Medulla oblongata (tissue), 1 donor: Measurements from ENCODE around the gene VMO1.
A peak's percentile ranks its signal among the peaks of the same experiment; 100 is the strongest.

Experiments
- DNase-seq: peaks from one replicate; pipeline ENCODE4 v3.0.0-alpha.2; 2015; ENCODE audit errors: extremely low spot score

Gene VMO1

DNA sequence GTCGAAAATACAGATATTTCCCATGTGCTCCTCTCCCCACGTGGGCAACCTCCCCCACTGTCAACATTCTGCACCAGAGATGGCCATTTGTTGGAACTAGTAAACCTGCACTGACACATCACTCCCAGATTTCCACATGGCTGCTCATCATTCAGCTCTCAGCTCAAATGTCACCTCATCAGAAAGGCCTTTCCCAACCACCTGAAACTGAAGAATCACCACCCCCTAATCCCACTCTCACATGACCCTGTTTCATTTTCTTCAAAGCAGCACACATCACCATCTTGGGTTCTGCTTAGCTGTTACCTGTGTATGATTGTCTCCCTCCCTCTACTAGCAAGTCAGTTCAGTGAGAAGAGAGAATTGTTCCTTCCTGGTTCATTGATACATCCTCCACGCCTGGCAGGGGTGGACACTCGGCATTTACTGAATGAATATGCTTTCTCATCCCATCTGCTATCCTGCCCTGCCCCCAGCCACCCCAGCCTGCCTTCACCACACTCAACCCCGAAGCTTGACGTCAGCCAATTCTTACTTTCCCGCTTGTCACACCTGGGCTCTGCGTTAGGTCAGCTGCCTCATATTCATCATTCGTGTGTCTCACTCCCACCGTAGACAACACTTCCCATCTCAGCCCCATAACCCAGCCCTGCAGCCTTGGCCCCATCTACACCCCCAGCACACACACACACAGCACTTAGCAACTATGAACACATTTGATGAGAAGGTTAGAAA is 14.5 kb upstream of the VMO1 start:
- DNase-seq = no peak

- DNase-seq = no peak
Observed at GRCh38 chr17:4796552-4796920, 10.4 kb upstream of the VMO1 start.

- no peak for DNase-seq
Observed at GRCh38 chr17:4795168-4795567, 9.0 kb upstream of the VMO1 start.

DNA sequence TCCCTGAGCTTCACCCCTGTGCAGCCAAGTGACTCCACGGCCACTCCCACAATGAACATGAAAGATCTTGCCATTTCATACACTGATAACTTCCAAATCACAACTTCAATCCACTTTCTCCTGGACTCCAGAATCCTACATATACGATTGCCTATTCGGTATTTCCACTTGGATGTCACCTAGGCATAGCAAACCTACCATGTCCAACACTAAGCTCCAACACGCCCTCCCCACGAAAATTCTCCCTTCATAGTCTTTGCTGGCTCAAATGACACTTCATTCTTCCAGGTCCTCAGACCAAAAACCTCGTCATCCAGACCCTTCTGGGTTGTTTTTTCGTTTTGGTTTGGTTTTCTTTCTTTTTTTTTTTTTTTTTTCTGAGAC is 4.5 kb upstream of the VMO1 start:
- DNase-seq = peak; percentile 13

GRCh38 chr17:4789951-4790704 is 4.0 kb upstream of the VMO1 start:
- DNase-seq = peak; percentile 90

- DNase-seq = no peak
Observed at GRCh38 chr17:4789701-4789950, 3.5 kb upstream of the VMO1 start.

GRCh38 chr17:4788807-4789700 is 2.9 kb upstream of the VMO1 start, which contains the start of gene GLTPD2:
Gene GLTPD2 (plus strand): TSS chr17:4788964. CDS start chr17:4789012, 48 bp downstream.
- DNase-seq = no peak

DNA sequence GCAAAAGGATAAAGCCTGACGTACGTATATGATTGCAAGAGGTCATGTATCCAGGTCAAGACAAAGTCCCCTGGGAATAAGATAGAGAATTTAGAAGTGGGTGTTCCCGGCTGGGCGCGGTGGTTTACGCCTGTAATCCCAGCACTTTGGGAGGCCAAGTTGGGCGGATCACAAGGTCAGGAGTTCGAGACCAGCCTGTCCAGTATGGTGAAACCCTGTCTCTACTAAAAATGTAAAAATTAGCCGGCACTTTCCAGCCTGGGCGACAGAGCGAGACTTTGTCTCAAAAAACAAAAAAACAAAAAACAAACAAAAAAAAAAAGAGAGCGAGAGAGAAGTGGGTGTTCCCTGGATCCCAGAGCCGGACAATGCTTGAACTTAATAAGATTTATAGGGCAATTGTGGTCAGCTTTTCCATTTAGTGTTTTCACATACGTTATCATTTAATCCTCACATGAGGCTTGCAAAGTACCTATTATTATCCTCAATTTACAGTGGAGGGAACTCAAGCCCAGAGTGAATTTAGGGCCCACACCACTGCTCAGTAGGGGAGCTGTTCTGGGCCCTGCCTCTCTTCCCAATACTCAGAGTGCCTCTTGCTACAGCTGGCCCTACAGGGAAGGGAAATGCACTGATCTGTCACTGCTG is 2.1 kb upstream of the VMO1 start:
- DNase-seq = no peak

DNA sequence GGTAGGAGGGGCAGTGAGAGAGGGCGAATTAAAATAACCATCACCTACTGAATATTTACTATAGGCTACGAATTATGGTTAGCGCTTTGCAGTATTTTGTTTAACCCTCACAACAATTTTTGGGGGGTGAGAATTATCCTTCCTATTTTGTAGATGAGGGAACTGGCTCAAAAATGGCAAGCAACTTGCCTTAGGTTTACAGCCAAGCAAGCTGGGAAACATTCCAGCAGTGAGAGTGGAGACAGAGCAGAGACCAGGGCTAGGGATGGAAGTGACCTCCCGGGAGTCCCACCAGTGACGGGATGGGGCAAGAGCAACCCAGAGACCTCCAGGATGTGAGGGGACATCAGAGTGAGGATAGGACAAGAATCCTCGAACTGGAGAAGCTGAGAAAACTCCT is 352 bp upstream of the VMO1 start:
- peak; percentile 43 for DNase-seq

DNA sequence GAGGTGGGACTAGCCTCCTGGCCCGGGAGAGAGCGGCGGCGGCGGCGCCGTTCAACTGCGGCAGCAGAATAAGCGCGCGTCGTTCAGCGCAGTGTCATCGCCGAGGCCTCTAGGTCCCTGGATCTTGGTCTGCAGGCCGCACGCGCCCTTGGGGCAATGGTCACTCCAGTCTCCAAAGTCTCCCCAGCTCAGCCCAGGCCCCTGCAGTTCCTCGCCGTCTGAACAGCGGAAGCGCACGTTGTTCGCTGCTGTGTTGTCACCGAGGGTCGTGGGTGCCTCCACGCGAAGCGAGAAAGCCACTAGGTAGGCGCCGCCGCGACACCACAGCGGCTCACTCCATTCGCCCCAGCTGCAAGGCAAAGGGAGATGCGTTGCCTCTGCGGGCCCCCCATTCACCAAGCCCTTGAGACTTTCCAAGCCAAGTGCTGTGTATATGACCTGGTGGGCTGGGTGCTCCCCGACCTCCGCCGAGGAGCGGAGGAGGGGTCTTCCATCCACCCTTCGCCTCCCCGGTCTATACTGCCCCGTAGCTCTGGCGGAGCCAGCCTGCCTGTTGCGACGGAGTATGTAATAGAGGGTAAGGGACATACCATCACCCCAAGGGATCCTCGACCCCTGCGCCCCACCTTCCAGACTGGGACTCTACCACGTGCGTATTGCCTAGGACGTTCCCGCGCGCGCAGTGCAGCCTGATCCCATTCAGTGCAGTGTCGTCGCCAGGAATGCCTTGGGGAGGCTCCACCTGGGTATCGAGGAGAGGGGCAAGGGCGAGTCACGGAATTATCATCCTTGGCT is 656 bp downstream of the VMO1 start:
- no peak for DNase-seq

DNA sequence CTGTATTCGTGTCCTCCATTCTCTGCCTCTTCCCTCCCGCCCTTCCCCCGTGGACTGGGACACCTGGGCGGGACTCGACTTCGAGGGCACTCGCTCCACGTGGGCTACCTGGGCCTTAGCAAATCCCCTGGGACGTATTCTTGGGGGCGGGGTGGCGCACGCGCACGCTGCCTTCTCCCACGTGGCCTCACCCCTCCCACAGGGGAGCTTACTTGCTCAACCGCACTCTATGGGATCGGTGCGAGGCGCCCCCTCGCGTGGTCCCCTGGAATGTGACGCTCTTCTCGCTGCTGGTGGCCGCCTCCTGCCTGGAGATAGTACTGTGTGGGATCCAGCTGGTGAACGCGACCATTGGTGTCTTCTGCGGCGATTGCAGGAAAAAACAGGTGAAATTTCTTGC is 3.5 kb downstream of the VMO1 start:
- DNase-seq = no peak

DNA sequence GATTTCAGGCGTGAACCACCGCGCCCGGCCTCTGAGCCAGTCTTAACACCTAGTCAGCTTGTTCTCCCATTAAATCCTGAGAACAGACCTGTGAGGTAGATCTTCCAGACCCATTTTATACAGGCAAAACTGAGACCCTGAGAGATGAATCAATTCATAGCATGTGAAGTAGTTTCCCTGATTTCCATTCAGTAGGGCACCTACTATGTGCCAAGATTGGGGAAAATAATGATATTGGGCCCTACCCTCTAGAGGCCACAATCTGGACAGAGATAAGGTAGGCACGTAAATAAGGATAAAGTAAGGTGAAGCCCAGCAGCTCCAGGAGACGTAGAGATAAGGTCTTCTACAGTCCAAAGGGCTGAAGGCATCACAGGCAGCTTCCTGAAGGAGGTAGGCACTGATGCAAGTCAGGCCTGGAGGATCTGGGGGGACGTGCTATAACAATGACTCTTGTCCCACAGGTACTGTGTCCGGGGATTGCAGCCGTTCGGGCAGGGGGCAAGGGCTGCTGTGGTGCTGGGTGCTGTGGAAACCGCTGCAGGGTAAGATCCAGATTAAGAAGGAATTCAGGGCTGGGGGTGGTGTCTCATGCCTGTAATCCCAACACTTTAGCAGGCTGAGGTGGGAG is 5.7 kb downstream of the VMO1 start:
- DNase-seq = no peak

- DNase-seq = no peak
Observed at GRCh38 chr17:4777969-4778760, 8.0 kb downstream of the VMO1 start.

- DNase-seq = no peak
Observed at GRCh38 chr17:4772235-4772613, 13.9 kb downstream of the VMO1 start.

DNA sequence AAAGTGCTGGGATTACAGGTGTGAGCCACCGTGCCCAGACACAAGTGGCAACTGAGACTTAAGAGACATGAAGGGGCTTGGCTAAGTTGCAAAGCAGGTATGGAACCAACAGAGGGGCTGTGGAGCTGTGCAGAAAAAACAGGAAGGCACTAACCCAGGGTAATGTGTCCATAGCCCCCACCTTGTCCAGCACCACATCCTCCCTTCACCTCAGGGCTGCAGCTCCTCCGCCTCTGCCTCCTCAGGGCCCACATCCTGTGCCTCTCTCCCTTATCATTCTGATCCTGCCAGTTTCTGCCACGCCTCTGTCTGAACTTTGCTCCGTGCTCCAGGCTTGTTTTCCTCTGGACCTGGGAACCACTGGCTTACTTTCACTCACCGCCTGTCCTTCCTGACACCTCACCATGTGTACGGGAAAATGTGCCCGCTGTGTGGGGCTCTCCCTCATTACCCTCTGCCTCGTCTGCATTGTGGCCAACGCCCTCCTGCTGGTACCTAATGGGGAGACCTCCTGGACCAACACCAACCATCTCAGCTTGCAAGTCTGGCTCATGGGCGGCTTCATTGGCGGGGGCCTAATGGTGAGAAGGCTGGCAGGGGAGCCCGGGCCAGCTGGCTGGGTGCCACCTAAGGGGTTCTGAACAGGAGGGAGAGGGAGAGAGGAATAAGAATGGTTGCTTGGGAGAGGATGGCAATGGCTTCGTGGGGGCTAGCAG is 14.5 kb downstream of the VMO1 start, which contains the start of gene TM4SF5:
TM4SF5 (plus strand) TSS at position 368 of the 716 bp plus-strand sequence; CDS start at position 405, 37 bp downstream.
- no peak for DNase-seq

- no peak for DNase-seq
Observed at GRCh38 chr17:4769628-4770027, 16.5 kb downstream of the VMO1 start.

GRCh38 chr17:4768298-4768697 is 17.9 kb downstream of the VMO1 start:
- peak; percentile 42 for DNase-seq

DNA sequence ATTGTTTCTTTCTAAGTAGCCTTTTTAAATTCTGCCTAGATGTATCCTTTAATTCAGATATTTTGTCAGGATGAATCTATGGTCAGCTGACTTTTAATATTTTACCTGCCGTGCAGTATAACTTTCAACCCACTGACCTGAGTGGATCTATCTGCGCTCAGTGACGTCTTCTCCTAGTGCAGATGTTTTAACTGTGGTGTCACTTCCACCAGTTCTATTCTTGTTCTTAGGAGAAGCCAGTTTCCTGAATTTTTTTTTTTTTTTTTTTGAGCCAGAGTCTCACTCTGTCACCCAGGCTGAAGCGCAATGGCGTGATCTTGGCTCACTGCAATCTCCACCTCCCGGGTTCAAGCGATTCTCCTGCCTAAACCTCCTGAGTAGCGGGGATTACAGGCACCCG is 19.4 kb downstream of the VMO1 start:
- DNase-seq = no peak

GRCh38 chr17:4766201-4766600 is 20.0 kb downstream of the VMO1 start:
- no peak for DNase-seq
